ENCODE data around the gene GGTLC2.

GGTLC2 gene

GRCh38 chr22:22674467-22674866, 30.1 kb downstream of the GGTLC2 start:
- no peak for TF ChIP-seq CTCF (IDR thresholded peaks at IDR 0.05; ENCODE audit: borderline replicate concordance, insufficient read depth, low read depth, low read length)
- H3K4me3 ChIP-seq (ENCODE audit: low read depth, low read length), result no peak overlapping the region

DNA sequence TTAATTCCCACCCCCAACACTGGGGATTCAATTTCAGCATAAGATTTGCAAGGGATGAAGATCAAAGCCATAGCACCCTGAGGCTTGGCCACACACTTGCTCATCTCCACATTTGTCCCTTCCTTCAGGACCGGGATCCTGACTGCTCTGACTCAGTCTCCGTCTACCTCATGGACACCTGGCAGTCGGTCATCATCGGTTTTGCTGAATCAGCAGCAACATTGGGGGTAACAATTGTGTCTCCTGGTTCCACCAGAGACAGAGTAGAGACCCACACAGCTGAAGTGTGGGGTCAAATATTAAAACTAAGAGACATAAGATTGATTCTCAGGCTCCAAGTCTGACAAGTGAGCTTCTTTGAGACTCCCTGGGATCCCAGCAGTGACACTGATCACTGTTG, 34.6 kb downstream of the GGTLC2 start:
- no peak for TF ChIP-seq CTCF (IDR thresholded peaks at IDR 0.05; ENCODE audit: borderline replicate concordance, insufficient read depth, low read depth, low read length)

DNA sequence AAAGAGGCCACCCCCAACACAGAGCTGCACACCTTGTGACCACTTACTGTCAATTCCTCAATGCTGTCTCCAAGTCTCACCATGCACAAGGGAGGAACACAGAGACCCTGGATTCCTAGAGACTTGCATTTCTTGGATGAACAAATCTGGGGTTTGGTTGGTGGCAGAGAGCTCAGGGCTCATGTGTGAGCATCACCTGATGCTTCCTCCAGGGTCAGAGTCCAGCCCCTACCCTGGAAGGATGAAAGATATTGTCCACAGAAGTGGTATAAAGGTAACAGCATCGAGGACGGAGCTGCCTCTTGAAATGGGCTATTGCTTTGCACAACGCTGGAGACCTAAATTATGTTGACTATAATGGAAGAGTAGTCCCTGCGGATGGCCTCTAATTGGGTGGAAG, 36.0 kb downstream of the GGTLC2 start:
- no peak overlapping the region for H3K4me3 ChIP-seq (ENCODE audit: low read depth, low read length)
- no peak for TF ChIP-seq CTCF (IDR thresholded peaks at IDR 0.05; ENCODE audit: borderline replicate concordance, insufficient read depth, low read depth, low read length)

More for the DNA sequence above, 34.6 kb downstream of the GGTLC2 start:
- H3K4me3 ChIP-seq (ENCODE audit: low read depth, low read length), result no peak overlapping the region

DNA sequence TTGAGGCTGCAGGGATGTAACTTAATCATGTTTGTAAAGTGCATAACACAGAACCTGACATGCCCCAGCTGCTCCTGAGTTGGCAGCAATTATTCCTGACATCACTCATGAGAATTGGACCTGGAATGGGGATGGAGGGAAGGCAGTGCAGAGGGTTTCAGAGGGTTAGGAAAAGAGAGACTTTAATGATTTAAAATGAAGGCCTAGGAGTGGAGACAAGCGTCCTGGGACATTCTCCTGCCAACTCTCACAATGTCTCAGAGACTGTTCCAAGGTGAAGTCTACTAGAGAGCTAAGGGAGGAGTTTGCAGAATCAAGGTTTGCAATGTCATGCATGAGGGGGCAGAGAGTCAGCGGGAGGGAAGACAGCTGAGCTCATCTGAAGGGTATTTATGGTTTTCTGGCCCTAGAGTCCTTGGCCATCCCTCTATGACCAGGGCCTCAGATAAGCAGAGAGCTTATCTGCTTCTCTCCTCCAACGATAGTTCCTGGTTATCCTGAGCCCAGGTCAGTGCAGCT, 36.9 kb downstream of the GGTLC2 start:
- no peak for TF ChIP-seq CTCF (IDR thresholded peaks at IDR 0.05; ENCODE audit: borderline replicate concordance, insufficient read depth, low read depth, low read length)
- no peak overlapping the region for H3K4me3 ChIP-seq (ENCODE audit: low read depth, low read length)

GRCh38 chr22:22682196-22682595, 37.8 kb downstream of the GGTLC2 start:
- TF ChIP-seq CTCF (IDR thresholded peaks at IDR 0.05; ENCODE audit: borderline replicate concordance, insufficient read depth, low read depth, low read length), result no peak
- no peak overlapping the region for H3K4me3 ChIP-seq (ENCODE audit: low read depth, low read length)

DNA sequence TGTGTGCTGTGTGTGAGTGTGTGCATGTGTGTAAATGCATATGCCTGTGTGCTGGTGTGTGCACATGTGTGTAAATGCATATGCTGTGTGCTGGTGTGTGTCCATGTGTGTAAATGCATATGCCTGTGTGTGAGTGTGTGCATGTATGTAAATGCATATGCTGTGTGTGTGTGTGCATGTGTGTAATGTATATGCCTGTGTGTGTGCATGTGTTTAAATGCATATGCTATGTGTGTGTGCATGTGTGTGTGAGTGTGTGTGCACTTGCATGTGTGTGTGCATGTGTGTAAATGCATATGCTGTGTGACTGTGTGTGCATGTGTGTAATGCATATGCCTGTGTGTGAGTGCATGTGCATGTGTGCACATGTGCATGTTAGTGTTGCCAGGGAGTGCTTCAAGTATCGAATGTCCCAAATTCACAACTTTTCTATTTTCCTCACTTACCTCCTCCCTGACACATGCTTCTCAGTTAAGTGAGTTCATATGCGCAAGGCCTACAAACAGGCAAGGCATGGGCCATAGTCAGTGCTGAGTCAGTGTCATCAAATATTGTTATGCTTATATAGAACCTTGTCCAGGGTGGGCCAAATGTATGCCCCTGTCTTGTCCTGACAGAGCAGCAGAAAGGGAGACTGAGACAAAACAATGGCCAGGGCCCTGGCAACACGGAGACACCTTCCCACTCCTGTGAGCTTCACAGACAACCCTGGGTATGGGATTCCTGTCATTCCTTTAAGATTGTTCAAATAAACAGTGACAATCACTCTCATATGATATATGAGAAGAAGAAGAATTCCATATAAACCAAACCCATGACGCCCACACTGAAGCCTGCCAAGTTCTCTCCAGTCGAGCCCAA, 38.6 kb downstream of the GGTLC2 start:
- no peak for TF ChIP-seq CTCF (IDR thresholded peaks at IDR 0.05; ENCODE audit: borderline replicate concordance, insufficient read depth, low read depth, low read length)
- H3K4me3 ChIP-seq (ENCODE audit: low read depth, low read length), result no peak overlapping the region
